T-helper 22 cell (primary cell): ENCODE results near the gene FAM149A.

ENCODE experiments used
- DNase-seq: peaks from one replicate; pipeline ENCODE4 v3.0.0-alpha.2; 2020; ENCODE audit warnings: low read depth

Gene FAM149A

DNA sequence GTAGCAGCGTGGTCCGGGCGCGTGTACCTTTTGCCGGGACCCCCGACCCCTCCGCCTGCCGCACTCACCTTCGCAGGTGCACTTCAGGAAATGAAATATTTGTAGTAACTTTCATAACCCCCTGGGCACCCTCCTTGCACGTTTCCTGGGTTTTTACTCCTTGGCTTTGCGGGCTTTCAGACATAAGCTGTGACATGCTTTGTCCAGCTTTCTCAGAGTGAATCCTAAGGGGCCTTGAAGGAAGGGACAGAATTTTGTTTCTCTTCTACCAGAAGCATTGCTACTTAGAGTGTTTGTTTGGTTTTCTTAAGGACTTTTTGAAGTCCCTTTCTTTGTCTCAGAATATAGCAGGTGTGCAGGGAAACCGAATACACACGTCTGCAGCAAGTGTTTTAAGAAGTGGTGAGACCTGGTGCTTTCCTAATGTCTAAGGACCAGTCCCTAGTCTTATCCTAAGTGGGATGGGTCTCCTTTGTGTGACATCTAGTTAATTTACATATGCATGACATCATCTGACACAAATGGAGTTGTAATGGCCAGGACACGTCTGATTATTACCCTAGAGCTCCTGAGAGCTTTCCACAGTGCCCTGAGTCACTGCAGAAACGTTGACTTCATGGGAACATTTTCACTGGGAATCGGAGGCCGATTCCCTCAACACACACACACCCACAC, 1.3 kb downstream of the FAM149A start:
- no peak for DNase-seq

DNA sequence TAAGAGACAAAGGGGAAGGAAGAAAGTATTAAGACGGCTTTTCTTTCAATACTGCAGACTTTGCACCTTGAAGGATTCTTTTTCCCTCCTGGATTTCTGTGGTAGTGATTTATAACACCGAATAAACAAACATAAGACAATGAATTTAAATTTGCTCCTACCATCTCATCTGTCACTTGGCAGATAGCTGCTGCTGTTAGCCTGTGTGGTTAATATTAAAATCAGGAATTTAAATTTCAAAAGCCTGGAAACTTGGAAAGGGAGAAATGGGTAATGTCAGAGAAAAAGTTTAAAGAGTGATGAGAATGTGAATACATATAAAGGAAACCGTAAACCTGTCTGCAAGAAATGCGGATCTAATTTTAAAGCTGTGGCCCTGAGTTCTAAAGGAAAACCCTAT, 3.4 kb downstream of the FAM149A start:
- DNase-seq = no peak

DNA sequence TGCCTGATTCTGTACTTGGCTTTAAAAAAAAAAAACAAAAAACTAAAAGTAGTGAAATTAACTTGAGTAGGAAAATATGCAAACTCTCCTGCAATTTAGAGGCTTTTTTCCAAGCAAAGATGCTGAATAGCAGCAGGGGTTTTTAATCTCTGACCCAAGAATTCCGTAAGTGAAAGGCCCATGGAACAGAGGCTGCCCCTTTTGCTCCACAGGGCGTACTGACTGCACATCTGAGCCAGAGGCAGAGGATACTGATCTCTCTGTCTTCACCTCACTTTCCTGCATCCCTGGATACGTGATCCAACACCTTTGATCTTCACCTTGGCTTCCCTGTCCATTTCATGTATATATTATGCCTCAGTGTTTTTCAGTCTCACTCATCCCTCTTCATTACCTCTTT, 3.9 kb downstream of the FAM149A start:
- DNase-seq = no peak

DNA sequence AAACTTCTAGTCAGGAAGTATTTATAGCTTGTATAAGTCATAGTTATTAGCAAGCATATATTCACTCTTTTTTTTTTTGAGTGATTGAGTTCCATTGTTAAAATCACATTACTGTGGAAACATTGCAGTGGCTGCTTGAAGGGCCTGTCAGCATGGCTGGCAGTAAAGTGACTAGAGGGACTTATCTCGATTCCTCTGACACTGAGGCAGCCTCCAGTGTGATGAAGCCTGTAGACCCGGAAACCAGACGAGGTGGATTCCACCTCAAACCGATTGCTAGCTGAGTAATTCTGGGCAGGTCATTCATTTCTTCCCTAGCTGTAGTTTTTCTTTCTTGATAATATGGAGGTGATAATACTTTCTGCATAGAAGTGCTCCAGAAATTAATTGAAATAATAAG, 4.7 kb downstream of the FAM149A start:
- DNase-seq = no peak

DNA sequence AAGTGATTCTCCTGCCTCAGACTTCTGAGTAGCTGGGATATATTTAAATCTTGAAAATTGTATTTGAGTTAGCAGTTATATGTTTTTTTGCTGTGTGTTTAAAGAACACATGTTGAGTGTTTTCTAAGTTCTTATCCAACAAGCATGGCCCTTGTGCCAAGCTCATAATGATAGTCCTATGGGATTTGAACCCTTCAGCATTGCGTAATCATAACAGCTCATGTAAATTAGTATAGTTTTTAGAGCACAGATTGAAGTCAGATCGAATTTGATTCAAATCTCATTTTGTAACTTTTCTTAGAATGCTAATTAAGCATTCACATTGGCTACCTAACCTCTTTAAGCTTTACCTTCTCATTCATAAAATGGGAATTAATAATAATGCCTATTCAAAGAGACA, 12.2 kb downstream of the FAM149A start:
- no peak for DNase-seq

DNA sequence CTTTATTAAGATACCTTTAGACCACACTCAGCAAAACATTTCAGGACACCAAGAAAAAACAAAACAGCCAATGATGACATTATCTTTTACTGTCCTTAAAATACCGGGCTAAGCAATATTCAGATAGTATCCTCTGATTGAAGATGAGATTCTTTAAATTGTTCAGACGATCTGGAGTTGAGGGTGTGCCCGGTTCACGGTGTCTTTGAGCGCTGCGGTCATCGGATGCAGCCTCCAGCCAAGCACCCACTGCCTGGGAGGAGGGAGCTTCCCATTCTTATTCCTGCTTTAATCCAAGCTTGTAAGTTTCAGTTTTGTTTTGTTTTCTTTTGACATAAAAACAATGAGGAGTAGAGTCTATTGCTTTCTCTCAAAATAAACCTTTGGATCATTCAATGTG, 14.1 kb downstream of the FAM149A start:
- no peak for DNase-seq

DNA sequence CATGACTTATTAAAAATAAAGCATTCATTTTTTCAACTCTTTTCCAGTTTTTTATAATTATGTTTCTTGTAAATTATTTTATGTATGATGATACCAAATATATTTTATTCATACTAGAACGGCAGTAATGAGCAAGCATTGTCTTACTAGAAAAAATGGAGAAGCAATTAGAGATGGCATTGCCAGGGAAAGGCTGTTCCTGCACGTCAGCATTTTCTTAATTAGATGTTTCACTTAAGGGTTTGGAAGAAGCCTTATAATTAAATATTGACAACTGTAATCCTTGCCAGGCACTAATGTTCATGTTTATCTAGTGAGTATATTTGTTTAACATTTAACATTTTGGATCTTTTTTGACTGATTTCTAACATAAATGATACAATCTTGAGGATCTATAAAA, 16.6 kb downstream of the FAM149A start:
- DNase-seq = no peak

DNA sequence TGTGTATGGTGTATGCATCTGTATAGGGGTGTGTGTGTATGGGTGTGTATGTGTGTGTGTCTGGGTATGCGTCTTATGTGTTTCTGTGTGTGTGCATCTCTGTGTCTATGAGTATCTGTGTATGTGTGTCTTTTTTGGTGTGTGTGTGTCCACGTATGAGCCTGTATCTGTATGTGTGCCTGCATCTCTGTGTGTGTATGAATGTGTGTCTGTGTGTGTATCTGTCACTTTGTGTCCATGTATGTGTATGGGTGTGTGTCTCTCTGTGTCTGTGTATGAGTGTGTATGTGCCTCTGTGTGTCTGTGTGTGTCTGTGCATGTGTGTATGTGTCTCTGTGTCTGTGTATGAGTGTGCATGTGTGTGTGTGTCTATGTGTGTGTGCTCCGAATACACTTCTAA, 24.3 kb downstream of the FAM149A start:
- DNase-seq = no peak

DNA sequence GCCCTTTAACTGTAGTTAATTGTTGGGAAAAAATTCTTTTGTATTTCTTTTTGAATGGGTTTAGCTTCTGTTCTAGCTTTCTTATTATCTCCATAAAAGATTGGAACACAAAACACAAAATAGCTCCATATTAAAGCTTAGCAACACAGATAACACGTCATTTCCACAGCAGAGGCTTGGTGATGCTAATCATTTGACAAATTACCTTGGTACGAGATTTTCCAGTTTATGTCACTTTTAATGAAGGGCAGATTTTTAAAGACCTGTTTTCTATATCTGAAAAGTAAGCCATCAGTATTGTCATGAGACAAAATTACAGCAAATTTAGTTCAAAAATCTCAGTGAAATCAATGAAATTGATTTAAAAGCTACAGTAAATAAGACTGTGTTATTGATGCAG, 27.4 kb downstream of the FAM149A start:
- DNase-seq = no peak

DNA sequence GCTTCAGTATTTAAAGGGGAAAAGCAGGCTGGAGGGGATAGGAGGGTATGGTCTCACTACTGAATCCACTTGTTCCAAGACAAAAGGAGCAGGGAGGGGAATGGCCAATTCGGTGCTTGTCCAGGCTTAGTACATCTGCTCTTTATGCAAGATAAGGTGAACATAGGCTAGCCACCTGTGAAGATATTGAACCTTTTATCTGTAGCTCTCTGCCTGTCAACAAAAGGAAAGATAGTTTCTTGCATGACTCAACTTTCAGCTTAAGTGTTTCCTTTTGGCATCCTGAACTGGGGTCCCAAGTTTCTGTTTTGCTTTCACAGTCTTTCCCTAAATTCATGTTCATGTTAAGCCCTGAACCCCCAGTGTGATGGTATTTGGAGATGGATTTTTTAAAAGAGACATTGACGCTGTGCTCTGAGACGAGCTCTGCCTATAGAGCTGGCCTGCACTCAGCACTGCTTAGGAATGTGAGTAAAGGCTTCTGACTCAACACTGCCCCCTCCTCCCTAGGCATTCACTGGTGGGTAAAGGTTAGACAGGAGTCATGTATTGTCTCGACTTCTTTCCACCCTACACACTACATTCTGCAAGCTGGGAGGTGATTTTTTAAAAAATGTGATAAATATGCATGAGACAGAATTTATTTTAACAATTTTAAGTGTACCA, 28.2 kb downstream of the FAM149A start:
- no peak for DNase-seq

DNA sequence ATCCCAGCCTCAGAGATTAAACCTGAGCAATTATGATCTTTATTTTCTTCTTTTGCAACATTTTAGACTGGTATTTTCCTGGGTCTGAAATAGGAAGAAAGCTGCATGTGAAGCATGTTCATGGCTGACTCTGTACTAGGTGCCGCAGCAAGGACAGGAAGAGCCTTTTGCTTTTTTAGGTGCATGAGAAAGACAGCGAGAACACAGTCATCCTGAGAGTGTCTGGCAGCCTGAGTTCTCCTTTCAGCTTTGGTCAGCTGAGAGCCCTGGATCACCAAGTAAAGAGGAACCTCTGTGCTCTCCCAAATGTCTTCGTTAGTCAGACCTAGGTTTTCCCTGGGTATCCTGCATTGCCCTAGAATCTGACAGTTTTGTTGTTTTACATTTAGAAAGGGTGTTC, 29.8 kb downstream of the FAM149A start:
- no peak for DNase-seq

DNA sequence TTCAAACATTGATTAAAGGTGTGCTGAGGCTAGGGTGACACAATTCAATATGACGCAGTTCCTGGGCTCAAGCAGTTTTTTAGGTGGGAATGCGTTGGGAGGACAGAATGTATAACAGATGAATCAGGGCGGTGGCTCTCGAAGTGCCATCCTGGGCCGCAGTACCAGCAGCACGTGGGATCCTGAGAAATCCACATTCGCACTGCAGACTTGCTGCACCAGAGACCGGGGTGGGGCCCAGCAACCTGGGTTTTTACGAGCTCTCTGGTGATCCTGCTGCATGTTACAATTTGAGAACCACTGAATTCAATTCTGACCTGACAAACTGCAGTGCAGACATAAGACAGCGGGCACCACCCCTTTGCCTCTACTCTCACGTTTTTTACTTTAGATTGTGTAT, 30.4 kb downstream of the FAM149A start:
- no peak for DNase-seq

DNA sequence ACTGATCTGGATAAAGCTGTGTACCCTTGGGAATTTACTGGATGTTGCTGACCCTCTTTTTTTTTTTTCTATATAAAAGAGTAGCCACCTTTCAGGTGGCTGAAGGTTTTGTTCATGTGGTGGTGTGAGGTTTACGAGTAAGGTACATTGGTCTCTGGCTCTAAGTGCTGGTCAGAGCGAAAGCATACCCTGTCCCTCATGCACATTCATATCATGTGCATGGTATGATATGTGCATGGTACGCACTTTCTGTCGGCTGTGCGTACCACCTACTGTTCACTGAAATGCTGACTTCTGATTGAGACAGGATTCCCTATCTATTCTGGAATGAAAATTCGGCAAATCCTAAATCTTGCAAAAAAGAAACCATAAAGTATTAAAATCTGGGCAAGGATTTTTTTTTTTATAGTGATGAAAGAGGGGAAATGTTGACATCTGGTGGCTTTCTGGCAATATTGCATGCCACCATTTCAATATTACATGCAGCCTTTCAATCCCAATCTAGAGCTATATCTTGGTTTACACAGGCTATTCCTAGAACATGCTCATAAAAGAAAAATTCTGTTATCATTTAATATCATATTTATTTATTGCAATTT, 32.8 kb downstream of the FAM149A start:
- no peak for DNase-seq

DNA sequence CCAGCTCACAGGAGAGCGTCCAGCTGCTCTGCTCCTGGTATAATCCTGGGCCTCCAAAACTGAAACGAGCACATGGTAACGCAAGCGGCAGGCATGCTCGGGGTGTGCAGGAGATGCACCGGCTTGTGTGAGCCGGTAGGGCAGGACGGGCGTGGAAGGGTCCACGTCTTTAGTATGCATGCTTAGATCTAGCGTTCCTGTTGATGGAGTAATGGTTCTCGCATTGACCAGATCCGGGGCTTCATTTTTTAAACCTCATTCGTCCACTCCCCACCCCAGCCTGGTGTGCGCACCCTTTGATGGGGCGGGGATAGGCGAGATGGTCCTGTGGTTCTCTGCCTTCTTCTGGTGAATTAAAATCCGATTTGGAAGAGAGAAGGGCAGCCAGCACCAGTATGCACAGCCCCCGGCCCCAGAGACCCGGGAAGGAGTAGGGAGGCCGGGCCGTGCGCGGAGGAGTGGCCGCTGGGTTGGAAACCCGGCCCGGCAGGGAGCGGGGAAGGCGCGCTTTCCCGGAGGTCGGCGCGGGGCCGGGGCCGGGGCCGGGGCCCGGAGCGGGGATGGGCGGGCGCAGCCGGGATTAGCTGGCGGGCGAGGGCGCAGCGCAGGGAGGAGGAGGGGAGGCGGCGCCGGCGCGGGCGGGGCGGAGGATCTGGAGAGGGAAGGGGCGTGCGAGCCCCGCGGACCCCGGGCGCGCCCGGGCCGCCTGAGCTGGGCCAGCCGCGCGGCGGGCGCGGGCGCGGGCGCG, 39.9 kb downstream of the FAM149A start:
- DNase-seq = no peak

DNA sequence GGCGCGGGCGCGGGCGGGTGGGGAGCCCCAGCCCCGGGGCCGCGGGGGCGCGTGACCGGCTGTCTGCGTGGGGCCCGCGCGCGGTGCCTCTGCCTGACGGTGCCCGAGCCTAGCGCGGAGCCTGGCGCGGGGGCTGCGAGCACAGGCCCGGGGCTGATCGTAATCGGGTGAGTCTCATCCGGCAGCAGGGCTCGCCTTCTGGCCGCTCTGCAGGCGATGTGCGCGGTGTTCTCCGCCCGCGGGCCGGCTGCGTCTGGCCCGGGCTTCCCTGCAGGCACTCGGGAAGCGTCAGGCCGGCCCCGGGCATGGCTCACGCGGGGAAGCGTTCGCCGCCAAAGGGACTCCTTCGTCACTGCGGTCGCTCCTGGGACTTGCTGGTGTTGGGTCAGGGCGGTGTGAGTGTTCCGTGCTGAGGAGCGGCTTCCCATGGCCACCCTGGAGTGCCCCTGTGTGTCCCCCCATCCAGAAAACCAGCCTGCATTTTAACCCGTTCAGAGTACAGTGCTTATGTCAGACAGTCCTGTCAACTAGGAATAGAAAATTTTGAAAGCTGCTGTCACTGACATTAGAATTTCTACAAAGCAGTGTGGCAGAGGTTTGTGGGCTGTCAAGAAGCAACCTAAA, 40.6 kb downstream of the FAM149A start:
- no peak for DNase-seq

DNA sequence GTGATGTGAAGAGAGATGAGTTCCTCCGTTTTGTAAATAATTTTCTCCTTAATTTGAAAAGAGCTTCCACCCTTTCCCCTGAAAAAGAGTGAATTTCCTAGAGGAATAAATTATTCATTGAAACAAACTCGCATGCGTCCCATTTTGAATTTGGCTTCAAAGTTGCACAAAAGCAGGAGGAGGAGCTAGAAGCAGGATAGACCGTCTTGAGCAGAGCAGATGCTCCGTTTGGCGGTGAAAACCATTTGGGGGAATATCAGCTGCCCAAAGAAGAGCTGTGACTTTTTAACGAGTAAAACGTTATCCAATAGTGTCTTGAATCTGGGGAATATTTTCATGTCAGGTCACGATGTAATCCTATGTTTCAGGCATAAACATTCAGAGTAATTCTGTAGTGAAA, 42.0 kb downstream of the FAM149A start:
- no peak for DNase-seq

DNA sequence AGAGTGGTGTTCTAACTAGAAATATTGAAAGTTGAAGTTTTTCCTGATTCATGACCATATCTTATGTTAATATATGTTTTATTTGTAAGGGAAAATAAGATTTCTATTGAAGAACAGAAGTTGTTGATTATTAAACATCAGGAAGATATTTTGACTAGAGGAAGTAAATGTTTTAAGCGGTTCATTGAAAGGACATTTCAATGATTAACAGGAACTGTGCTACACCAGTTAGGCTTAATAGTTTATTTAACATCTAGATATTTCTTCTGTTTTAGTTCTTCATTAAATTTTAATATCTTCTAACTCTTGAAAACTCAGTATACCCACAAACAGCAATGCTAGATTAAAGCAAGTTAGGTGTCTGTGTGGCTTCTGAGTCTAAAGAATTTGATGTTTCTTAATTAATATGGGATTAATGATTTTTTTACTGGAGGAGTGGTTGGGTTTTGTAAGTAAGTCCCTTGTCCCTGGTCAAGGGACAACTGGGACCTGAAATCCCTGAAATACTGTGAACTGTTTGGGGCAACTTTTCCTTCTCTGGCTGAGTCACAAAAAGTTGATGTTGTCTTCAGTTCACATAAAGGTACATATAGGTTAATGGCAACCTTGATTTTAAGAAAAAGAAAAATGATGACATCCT, 44.0 kb downstream of the FAM149A start:
- no peak for DNase-seq

DNA sequence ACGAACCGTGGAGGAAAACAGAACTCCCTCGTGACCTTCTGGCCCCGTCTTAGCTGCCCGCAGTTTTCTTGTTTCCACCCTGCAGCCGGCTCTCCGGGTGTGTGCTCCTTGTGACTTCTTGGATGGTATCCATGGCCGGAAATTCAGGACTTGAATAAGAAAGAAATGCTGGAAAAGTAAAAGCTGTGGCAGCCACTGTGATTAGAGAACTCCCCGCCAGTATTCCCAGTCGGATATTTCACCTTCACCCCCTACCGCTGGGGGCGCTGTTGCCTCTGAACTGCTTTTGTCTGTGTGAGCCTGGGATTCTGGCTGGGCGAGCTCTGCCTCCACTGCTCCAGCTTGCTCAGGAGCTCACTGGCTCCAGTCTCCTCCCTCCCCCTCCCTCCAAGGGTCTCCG, 45.4 kb downstream of the FAM149A start:
- no peak for DNase-seq

DNA sequence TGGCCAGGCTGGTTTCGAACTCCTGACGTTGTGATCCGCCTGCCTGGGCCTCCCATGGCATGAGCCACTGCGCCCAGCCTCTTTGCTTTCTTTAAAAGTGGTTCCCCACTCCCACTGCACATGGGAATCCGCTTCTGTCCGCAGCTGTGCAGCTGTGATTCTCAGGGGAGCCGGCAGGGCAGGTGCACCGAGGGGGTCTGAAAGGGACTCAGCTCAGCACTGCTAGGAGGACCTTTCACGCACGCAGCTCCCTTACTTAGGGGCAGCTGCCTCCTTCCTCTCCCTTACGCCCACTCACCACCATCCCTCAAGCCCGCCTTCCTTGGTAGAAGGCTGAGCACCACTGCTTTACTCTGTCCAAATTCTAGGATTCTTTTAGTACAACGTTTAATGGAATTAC, 46.4 kb downstream of the FAM149A start:
- no peak for DNase-seq

DNA sequence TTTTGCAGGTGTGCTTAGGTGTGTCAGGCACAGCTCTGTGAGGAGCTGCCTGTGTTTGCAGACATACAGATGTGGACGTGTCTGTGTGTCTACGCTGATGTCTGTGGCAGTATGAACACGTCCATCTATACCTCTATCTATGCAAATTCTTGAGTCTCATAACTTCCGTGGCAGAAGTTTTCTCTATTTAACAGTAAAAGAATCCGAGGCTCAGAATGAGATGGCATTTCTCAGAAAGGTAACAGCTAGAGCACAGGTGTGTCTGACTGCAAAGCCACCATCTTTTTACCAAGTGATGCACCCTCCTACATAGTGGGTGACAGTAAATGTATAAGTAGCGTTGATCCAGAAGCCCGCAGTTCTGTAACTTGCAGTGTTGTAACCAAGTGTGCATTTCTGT, 47.0 kb downstream of the FAM149A start:
- no peak for DNase-seq

DNA sequence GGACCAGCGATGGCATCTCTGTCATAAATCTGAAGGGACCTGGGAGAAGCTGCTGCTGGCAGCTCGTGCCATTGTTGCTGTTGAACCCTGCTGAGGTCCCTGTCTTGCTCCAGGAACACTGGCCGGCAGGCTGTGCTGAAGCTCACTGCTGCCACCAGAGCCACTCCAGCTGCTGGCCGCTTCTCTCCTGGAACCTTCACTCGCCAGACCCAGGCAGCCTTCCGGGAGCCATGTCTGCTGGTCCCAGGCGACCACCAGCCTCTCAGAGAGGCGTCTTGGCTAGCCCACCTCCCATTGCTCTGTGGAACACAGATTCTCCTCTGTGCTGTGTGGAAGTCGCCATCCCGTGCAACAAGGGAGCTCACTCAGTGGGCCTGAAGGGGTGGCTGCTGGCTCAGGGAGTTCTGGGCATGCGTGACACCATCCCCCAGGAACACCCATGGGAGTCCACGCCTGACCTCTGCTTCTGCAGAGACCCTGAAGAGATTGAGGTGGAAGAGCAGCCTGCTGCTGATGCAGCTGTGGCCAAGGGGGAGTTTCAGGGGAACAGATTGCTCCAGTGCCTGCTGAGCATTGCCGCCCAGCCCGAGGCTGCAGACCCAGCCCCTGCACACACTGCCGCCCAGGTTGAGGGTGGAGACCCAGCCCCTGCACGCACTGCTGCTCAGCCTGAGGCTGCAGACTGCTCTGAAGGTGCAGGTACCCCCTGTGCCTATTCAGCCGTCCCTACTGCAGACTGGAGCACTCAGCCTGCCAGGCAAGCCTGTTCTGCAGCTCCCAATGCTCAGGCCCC, 53.7 kb downstream of the FAM149A start:
- no peak for DNase-seq
